SK-N-SH (cell line): Measurements from ENCODE around the gene LPP. TPM values are rescaled to one million over a fixed set of nuclear protein-coding genes. Genes with fewer than 3 reads are reported as not detected.

Source experiments
- CTCF ChIA-PET: fragments of 300-600, 350-600 bp; formaldehyde crosslinking; extraction: SDS; loops from one replicate; lab custom pipeline; 2021; lab: Yijun Ruan, JAX
- POLR2A ChIA-PET: fragments of 350-600 bp; sonication (Branson Sonifier 250); formaldehyde crosslinking; extraction: SDS; loops from one replicate; lab custom pipeline; 2020; ENCODE audit warnings: antibody characterized with exemption, inconsistent platforms; lab: Yijun Ruan, JAX
- DNase-seq: peaks from one replicate; pipeline ENCODE4 v3.0.0; 2012
- H2AFZ ChIP-seq: fragments of 200-600 bp; sonication (generic); 2 replicates; pipeline ENCODE4 v1.8.1; 2016; ENCODE audit warnings: antibody characterized with exemption, mild to moderate bottlenecking, low read depth
- H3F3A ChIP-seq: fragments of 200-600 bp; sonication (generic); replicated peaks from 2 replicates; pipeline ENCODE3; 2016; ENCODE audit warnings: antibody characterized with exemption, mild to moderate bottlenecking; ENCODE audit not compliant: insufficient read depth
- H3K27ac ChIP-seq, 2 experiments: fragments of 200-500 bp in 1 of 2; fragments of 200-600 bp in 1 of 2; sonication (Bioruptor generic) in 1 of 2; sonication (generic), shearing (Covaris generic) in 1 of 2; 2 replicates each; pipeline versions ENCODE4 v1.5.1 to v1.6.1; 2014 to 2016; ENCODE audit warnings: low read depth in 2 of 2, inconsistent platforms in 1 of 2, low read length in 1 of 2, mild to moderate bottlenecking in 1 of 2, mixed read lengths in 1 of 2
- H3K27me3 ChIP-seq: fragments of 200-600 bp; sonication (generic), shearing (Covaris generic); 2 replicates; pipeline ENCODE4 v1.6.1; 2016; ENCODE audit warnings: mixed run types; ENCODE audit not compliant: insufficient read depth
- H3K36me3 ChIP-seq, 2 experiments: fragments of 200-500 bp in 1 of 2; fragments of 200-600 bp in 1 of 2; sonication (Bioruptor generic) in 1 of 2; sonication (generic) in 1 of 2; replicated peaks in 1 of 2; 2 replicates each; pipeline versions ENCODE3 to v1.5.1; 2014 to 2016; ENCODE audit warnings: low read length in 1 of 2, mild to moderate bottlenecking in 1 of 2; ENCODE audit not compliant: insufficient read depth in 2 of 2, control insufficient read depth in 1 of 2
- H3K4me1 ChIP-seq, 2 experiments: fragments of 200-500 bp in 1 of 2; fragments of 200-600 bp in 1 of 2; sonication (Bioruptor generic) in 1 of 2; sonication (generic), shearing (Covaris generic) in 1 of 2; 2 replicates each; pipeline versions ENCODE4 v1.5.1 to v1.6.1; 2014 to 2016; ENCODE audit warnings: low read depth in 1 of 2, low read length in 1 of 2, mixed run types in 1 of 2; ENCODE audit not compliant: insufficient read depth in 2 of 2, control insufficient read depth in 1 of 2
- H3K4me2 ChIP-seq: fragments of 200-600 bp; sonication (generic), shearing (Covaris generic); 2 replicates; pipeline ENCODE4 v1.6.1; 2017; ENCODE audit warnings: mixed run types
- H3K4me3 ChIP-seq, 2 experiments: fragments of 200-500 bp in 1 of 2; fragments of 200-600 bp in 1 of 2; sonication (Bioruptor generic) in 1 of 2; sonication (generic), shearing (Covaris generic) in 1 of 2; 2 replicates each; pipeline versions ENCODE4 v1.5.1 to v1.8.1; 2014 to 2016; ENCODE audit warnings: low read depth in 2 of 2, inconsistent platforms in 1 of 2, low read length in 1 of 2, mild to moderate bottlenecking in 1 of 2, mixed read lengths in 1 of 2, moderate library complexity in 1 of 2
- H3K79me2 ChIP-seq: fragments of 200-600 bp; sonication (generic); 2 replicates; pipeline ENCODE4 v1.8.1; 2017; ENCODE audit warnings: mild to moderate bottlenecking; ENCODE audit not compliant: insufficient read depth
- H3K9ac ChIP-seq: fragments of 200-600 bp; sonication (generic); 2 replicates; pipeline ENCODE4 v1.6.1; 2017; ENCODE audit warnings: mixed run types
- H3K9me2 ChIP-seq: fragments of 200-600 bp; sonication (generic); 2 replicates; pipeline ENCODE4 v1.6.1; 2017; ENCODE audit warnings: mixed run types
- H3K9me3 ChIP-seq: fragments of 200-600 bp; sonication (generic); 2 replicates; pipeline ENCODE4 v1.6.1; 2017; ENCODE audit warnings: mixed run types, mild to moderate bottlenecking, moderate library complexity
- H4K20me1 ChIP-seq: fragments of 200-600 bp; sonication (generic); 2 replicates; pipeline ENCODE4 v1.6.1; 2017; ENCODE audit warnings: mild to moderate bottlenecking, mixed run types; ENCODE audit not compliant: insufficient read depth
- CHD2 ChIP-seq: fragments of 150-350 bp; IDR thresholded peaks from 2 replicates; pipeline ENCODE4 v1.6.1; 2018; ENCODE audit warnings: low read length; ENCODE audit not compliant: partially characterized antibody
- ELF1 ChIP-seq: IDR thresholded peaks from 2 replicates; pipeline ENCODE4 v1.4.0; 2012
- EP300 ChIP-seq, 2 experiments: IDR thresholded peaks; 2 replicates each; pipeline versions ENCODE4 v1.4.0 to v1.6.1; 2012; ENCODE audit warnings: borderline replicate concordance in 1 of 2, low read depth in 1 of 2, low read length in 1 of 2
- FOXJ3 ChIP-seq: sonication (generic); formaldehyde crosslinking; IDR thresholded peaks from 2 replicates; pipeline ENCODE4 v1.5.1; 2020; ENCODE audit warnings: mild to moderate bottlenecking, missing genetic modification reagents
- JUND ChIP-seq: IDR thresholded peaks from 2 replicates; pipeline ENCODE4 v1.4.0; 2012
- MEF2A ChIP-seq: IDR thresholded peaks from 2 replicates; pipeline ENCODE4 v1.4.0; 2012; ENCODE audit warnings: low read depth, borderline replicate concordance
- RCOR1 ChIP-seq: fragments of 150-350 bp; IDR thresholded peaks from 2 replicates; pipeline ENCODE4 v1.6.1; 2017; ENCODE audit warnings: antibody characterized with exemption, low read length
- RFX5 ChIP-seq: IDR thresholded peaks from 2 replicates; pipeline ENCODE4 v1.6.1; 2012; ENCODE audit warnings: mild to moderate bottlenecking, improper control_type of control experiment, low read length
- RXRA ChIP-seq: IDR thresholded peaks from 2 replicates; pipeline ENCODE4 v1.4.0; 2012; ENCODE audit warnings: low read depth, mild to moderate bottlenecking, borderline replicate concordance
- SMC3 ChIP-seq: IDR thresholded peaks from 2 replicates; pipeline ENCODE4 v1.6.1; 2012; ENCODE audit warnings: low read depth, low read length, improper control_type of control experiment
- TAF1 ChIP-seq: IDR thresholded peaks from 2 replicates; pipeline ENCODE4 v1.6.1; 2012; ENCODE audit warnings: low read depth, mild to moderate bottlenecking, low read length, moderate library complexity, borderline replicate concordance
- TCF12 ChIP-seq: IDR thresholded peaks from 2 replicates; pipeline ENCODE4 v1.4.0; 2012
- YY1 ChIP-seq: IDR thresholded peaks from 2 replicates; pipeline ENCODE4 v1.4.0; 2012; ENCODE audit warnings: low read depth, mild to moderate bottlenecking
- ZBTB33 ChIP-seq: IDR thresholded peaks from 2 replicates; pipeline ENCODE4 v1.4.0; 2012; ENCODE audit warnings: low read depth, borderline replicate concordance
- WGBS: methylation state at CpG from one replicate; pipeline ENCODE4 v1.1.6; 2017; ENCODE audit warnings: low lambda C conversion rate; 5-methylcytosine and 5-hydroxymethylcytosine counted together
- polyA plus RNA-seq, 3 experiments: library from polyadenylated mRNA; depleted of rRNA; stranded (reverse); fragments of >200 nt; gene quantifications; 2 replicates each; pipeline ENCODE4 v1.2.3, GENCODE V29; 2012
- TF ChIP-seq, protein P1 (sequence below): fragments of 150-350 bp; IDR thresholded peaks from 2 replicates; pipeline ENCODE4 v1.6.1; 2016; ENCODE audit warnings: mild to moderate bottlenecking, low read depth, low read length
- TF ChIP-seq, protein P2 (sequence below): IDR thresholded peaks from 2 replicates; pipeline ENCODE4 v1.6.1; 2012; ENCODE audit warnings: mild to moderate bottlenecking, low read depth, low read length, moderate library complexity
- TF ChIP-seq, protein P3 (sequence below): IDR thresholded peaks from 2 replicates; pipeline ENCODE4 v1.4.0; 2012; ENCODE audit warnings: low read depth, borderline replicate concordance

The LPP gene
- polyA plus RNA-seq, 1 of the 3 experiments (the other 2 are of a cell fraction), result 6.6 TPM

DNA sequence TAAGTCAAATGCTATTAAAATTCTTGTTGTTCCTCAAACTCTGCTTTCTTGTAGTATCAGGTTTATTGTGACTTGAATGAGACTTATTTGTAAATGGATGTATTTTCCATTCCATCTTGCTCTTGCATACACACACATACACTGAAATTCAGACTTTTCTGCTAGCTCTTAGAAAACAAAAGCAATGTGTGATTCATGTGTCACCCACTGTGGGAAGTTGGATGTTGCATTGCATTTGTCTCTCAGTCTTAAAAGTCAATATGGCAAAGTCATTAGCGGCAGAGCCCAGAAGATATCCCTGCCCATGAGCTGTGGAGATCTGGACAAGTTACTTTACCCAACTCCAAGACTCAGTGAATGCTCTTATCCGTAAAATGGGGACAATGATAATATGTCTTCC, 660.6 kb downstream of the LPP start:
- Histone ChIP-seq H3K79me2 (peaks cover 23% of the 10 kb centered on the region), H3F3A (peaks cover 4% of the 10 kb centered on the region), H3K9me3 (no peaks in the 10 kb centered on the region), H3K4me2 (no peak overlapping the region), H3K27me3 (no peaks in the 10 kb centered on the region), H3K4me1 (peaks cover 0 to 16% of the 10 kb centered on the region in 2 experiments; a peak in 2 of 4 replicates), H3K9me2 (no peaks in the 10 kb centered on the region), H3K9ac (no peak overlapping the region), H2AFZ (no peak overlapping the region), H3K4me3 (no peak overlapping the region), H3K27ac (peak overlapping the region in 1 of 2 experiments; percentile 56; a peak in 2 of 4 replicates), H4K20me1 (no peaks in the 10 kb centered on the region), H3K36me3 (no peaks in the 10 kb centered on the region)
- no peak for DNase-seq
- ChIA-PET POLR2A (no interaction called here), CTCF (no interaction called here)
- no peak for TF ChIP-seq MEF2A
- no peak for TF ChIP-seq RCOR1
- no peak for TF ChIP-seq YY1
- TF ChIP-seq, protein P1, sequence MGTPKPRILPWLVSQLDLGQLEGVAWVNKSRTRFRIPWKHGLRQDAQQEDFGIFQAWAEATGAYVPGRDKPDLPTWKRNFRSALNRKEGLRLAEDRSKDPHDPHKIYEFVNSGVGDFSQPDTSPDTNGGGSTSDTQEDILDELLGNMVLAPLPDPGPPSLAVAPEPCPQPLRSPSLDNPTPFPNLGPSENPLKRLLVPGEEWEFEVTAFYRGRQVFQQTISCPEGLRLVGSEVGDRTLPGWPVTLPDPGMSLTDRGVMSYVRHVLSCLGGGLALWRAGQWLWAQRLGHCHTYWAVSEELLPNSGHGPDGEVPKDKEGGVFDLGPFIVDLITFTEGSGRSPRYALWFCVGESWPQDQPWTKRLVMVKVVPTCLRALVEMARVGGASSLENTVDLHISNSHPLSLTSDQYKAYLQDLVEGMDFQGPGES, result no peak
- TF ChIP-seq FOXJ3 (CRISPR knock-in tag), result no peak
- no peak for TF ChIP-seq CHD2
- TF ChIP-seq RFX5, result no peak
- TF ChIP-seq, protein P2, sequence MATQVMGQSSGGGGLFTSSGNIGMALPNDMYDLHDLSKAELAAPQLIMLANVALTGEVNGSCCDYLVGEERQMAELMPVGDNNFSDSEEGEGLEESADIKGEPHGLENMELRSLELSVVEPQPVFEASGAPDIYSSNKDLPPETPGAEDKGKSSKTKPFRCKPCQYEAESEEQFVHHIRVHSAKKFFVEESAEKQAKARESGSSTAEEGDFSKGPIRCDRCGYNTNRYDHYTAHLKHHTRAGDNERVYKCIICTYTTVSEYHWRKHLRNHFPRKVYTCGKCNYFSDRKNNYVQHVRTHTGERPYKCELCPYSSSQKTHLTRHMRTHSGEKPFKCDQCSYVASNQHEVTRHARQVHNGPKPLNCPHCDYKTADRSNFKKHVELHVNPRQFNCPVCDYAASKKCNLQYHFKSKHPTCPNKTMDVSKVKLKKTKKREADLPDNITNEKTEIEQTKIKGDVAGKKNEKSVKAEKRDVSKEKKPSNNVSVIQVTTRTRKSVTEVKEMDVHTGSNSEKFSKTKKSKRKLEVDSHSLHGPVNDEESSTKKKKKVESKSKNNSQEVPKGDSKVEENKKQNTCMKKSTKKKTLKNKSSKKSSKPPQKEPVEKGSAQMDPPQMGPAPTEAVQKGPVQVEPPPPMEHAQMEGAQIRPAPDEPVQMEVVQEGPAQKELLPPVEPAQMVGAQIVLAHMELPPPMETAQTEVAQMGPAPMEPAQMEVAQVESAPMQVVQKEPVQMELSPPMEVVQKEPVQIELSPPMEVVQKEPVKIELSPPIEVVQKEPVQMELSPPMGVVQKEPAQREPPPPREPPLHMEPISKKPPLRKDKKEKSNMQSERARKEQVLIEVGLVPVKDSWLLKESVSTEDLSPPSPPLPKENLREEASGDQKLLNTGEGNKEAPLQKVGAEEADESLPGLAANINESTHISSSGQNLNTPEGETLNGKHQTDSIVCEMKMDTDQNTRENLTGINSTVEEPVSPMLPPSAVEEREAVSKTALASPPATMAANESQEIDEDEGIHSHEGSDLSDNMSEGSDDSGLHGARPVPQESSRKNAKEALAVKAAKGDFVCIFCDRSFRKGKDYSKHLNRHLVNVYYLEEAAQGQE, result no peak
- no peak for TF ChIP-seq TCF12
- no peak for TF ChIP-seq RXRA
- TF ChIP-seq ELF1, result no peak
- TF ChIP-seq JUND, result no peak
- no peak for TF ChIP-seq SMC3
- TF ChIP-seq TAF1, result no peak
- TF ChIP-seq ZBTB33, result no peak
- TF ChIP-seq EP300 (IDR thresholded peaks at IDR 0.05; ENCODE audit: borderline replicate concordance in 1 of 2, low read depth in 1 of 2, low read length in 1 of 2), result no peak
- TF ChIP-seq, protein P3, sequence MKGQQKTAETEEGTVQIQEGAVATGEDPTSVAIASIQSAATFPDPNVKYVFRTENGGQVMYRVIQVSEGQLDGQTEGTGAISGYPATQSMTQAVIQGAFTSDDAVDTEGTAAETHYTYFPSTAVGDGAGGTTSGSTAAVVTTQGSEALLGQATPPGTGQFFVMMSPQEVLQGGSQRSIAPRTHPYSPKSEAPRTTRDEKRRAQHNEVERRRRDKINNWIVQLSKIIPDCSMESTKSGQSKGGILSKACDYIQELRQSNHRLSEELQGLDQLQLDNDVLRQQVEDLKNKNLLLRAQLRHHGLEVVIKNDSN, result no peak
- WGBS, result 80% methylated on average over 2 of the region's 2 CpGs
